MM.1S (cell line): ENCODE data around the gene GRB7.
A peak's percentile ranks its signal among the peaks of the same experiment; 100 is the strongest.

Experiments used
- DNase-seq: peaks from one replicate; pipeline ENCODE4 v3.0.0-alpha.2; 2015
- H2AFZ ChIP-seq: fragments of 300-600 bp; sonication (generic); 2 replicates; pipeline ENCODE4 v1.6.0; 2016; ENCODE audit warnings: antibody characterized with exemption, low read length
- H3F3A ChIP-seq: fragments of 300-600 bp; sonication (generic); 2 replicates; pipeline ENCODE4 v1.6.1; 2016; ENCODE audit warnings: mild to moderate bottlenecking, antibody characterized with exemption, low read length, moderate library complexity, mixed read lengths; ENCODE audit not compliant: insufficient read depth
- H3K27ac ChIP-seq: fragments of 300-600 bp; sonication (generic); 2 replicates; pipeline ENCODE4 v1.5.1; 2016; ENCODE audit warnings: mild to moderate bottlenecking, low read length
- H3K27me3 ChIP-seq: fragments of 300-600 bp; sonication (generic); replicated peaks from 2 replicates; pipeline ENCODE4 v1.6.0; 2016; ENCODE audit warnings: low read length; ENCODE audit not compliant: insufficient read depth
- H3K36me3 ChIP-seq: fragments of 300-600 bp; sonication (generic); replicated peaks from 2 replicates; pipeline ENCODE4 v1.6.1; 2016; ENCODE audit warnings: mild to moderate bottlenecking, low read length, mixed read lengths; ENCODE audit not compliant: insufficient read depth
- H3K4me1 ChIP-seq: fragments of 300-600 bp; sonication (generic); 2 replicates; pipeline ENCODE4 v1.6.1; 2016; ENCODE audit warnings: low read length, mixed read lengths
- H3K4me2 ChIP-seq: fragments of 300-600 bp; sonication (generic); 2 replicates; pipeline ENCODE4 v1.6.0; 2016; ENCODE audit warnings: low read depth, low read length
- H3K4me3 ChIP-seq: fragments of 300-600 bp; sonication (generic); 2 replicates; pipeline ENCODE4 v1.5.1; 2016; ENCODE audit warnings: low read length, mixed read lengths
- H3K79me2 ChIP-seq: fragments of 300-600 bp; sonication (generic); 2 replicates; pipeline ENCODE4 v1.6.1; 2016; ENCODE audit warnings: mixed run types, low read length, mixed read lengths
- H3K9ac ChIP-seq: fragments of 300-600 bp; sonication (generic); 2 replicates; pipeline ENCODE4 v1.6.1; 2016; ENCODE audit warnings: low read length, mixed read lengths
- H3K9me2 ChIP-seq: fragments of 300-600 bp; sonication (generic); replicated peaks from 2 replicates; pipeline ENCODE4 v1.6.1; 2016; ENCODE audit warnings: mild to moderate bottlenecking, low read length, mixed read lengths; ENCODE audit not compliant: insufficient read depth
- H3K9me3 ChIP-seq: fragments of 300-600 bp; sonication (generic); replicated peaks from 2 replicates; pipeline ENCODE4 v1.6.1; 2016; ENCODE audit warnings: mild to moderate bottlenecking, low read length, mixed read lengths; ENCODE audit not compliant: insufficient read depth
- H4K20me1 ChIP-seq: fragments of 300-600 bp; sonication (generic); 2 replicates; pipeline ENCODE4 v1.6.1; 2016; ENCODE audit warnings: mild to moderate bottlenecking, low read length, moderate library complexity, mixed read lengths; ENCODE audit not compliant: insufficient read depth
- EZH2 ChIP-seq: fragments of 300-600 bp; sonication (generic); optimal IDR thresholded peaks from 2 replicates; pipeline ENCODE3; 2017; ENCODE audit warnings: low read depth, mild to moderate bottlenecking, antibody characterized with exemption, low read length, mixed read lengths
- EZH2phosphoT487 ChIP-seq: fragments of 300-600 bp; sonication (generic); IDR thresholded peaks from 2 replicates; pipeline ENCODE4 v1.6.1; 2018; ENCODE audit warnings: antibody characterized with exemption, low read length
- TF ChIP-seq, protein P1 (sequence below): fragments of 300-600 bp; sonication (generic); IDR thresholded peaks from 2 replicates; pipeline ENCODE4 v1.5.1; 2016; ENCODE audit warnings: antibody characterized with exemption, low read length, mixed read lengths

GRB7 gene

GRCh38 chr17:39729280-39729851, 8.4 kb upstream of the GRB7 start:
- Histone ChIP-seq H3K4me2 (peak overlapping the region; percentile 93), H3K9me2 (no peaks in the 10 kb centered on the region), H3F3A (no peaks in the 10 kb centered on the region), H3K4me3 (peak overlapping the region; percentile 82), H3K9ac (peak overlapping the region; percentile 80), H3K4me1 (peaks cover 4% of the 10 kb centered on the region; the same call in 1 of the 2 replicates), H3K27me3 (no peaks in the 10 kb centered on the region), H3K36me3 (no peaks in the 10 kb centered on the region), H2AFZ (no peak overlapping the region), H3K9me3 (no peaks in the 10 kb centered on the region), H3K27ac (no peak overlapping the region), H3K79me2 (peaks cover 22% of the 10 kb centered on the region), H4K20me1 (no peaks in the 10 kb centered on the region)
- DNase-seq, result no peak
- no peak for TF ChIP-seq EZH2
- no peak for TF ChIP-seq EZH2phosphoT487
- TF ChIP-seq, protein P1, sequence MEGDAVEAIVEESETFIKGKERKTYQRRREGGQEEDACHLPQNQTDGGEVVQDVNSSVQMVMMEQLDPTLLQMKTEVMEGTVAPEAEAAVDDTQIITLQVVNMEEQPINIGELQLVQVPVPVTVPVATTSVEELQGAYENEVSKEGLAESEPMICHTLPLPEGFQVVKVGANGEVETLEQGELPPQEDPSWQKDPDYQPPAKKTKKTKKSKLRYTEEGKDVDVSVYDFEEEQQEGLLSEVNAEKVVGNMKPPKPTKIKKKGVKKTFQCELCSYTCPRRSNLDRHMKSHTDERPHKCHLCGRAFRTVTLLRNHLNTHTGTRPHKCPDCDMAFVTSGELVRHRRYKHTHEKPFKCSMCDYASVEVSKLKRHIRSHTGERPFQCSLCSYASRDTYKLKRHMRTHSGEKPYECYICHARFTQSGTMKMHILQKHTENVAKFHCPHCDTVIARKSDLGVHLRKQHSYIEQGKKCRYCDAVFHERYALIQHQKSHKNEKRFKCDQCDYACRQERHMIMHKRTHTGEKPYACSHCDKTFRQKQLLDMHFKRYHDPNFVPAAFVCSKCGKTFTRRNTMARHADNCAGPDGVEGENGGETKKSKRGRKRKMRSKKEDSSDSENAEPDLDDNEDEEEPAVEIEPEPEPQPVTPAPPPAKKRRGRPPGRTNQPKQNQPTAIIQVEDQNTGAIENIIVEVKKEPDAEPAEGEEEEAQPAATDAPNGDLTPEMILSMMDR, result no peak

DNA sequence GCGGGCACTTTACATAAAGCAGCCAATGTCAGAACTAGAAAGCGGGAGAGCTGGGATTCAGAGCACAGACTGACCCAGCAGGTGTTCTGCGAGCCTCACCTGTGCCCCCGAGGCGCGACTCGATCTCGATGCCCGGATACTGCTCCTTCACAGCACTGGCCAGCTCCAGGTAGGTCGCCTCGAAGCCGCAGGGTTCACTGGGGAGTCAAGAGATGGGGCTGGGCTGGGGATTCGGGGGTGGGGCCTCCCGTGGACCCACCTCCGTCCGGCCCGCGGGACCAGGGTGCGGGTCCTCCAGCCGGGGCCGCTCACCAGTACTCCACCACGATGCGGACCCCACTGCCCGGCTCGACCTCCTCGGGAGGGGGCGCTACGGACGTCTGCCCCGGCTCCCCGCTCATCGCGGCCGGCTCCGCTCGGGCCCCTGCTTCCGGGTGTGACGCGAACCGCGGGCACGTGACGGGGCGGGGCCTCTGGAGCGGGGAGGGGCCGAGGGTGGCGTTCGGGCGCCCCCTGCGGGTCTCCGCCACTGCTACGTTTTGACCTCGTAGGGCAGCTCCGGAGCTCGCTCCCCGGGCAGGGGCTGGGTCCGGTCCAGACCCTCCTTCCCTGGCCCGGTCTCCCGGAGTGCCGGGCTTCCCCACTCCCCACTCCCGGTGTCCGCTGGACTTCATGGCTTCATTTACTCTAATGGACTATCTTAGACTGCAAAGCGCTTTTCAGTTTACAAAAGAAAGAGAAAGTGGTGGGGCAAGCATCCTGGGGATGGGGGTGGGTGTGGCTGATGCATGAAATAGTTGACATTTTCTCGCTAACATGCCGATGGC, 7.4 kb upstream of the GRB7 start, which contains the start of gene MIEN1:
Gene MIEN1 (minus strand): TSS at position 438 of the 827 bp plus-strand sequence. CDS start 37 bp downstream, at position 401.
- H3K27ac ChIP-seq, result peak within 1 kb of the TSS; percentile 74
- peak within 1 kb of the TSS; percentile 93 for H3K4me2 ChIP-seq
- peak within 1 kb of the TSS; percentile 89 for H2AFZ ChIP-seq
- no peak for TF ChIP-seq EZH2
- TF ChIP-seq, protein P1, result peak; percentile 80
- H3K79me2 ChIP-seq, result peaks cover 22% of the 10 kb centered on the region
- H3K27me3 ChIP-seq, result no peaks in the 10 kb centered on the region
- no peaks in the 10 kb centered on the region for H3K36me3 ChIP-seq
- peak within 1 kb of the TSS; percentile 80 for H3K9ac ChIP-seq
- no peaks in the 10 kb centered on the region for H3K9me3 ChIP-seq
- no peaks in the 10 kb centered on the region for H3K9me2 ChIP-seq
- H3K4me1 ChIP-seq, result peaks cover 4% of the 10 kb centered on the region; the same call in 1 of the 2 replicates
- peak within 1 kb of the TSS; percentile 82 for H3K4me3 ChIP-seq
- H3F3A ChIP-seq, result no peaks in the 10 kb centered on the region
- DNase-seq, result peak; percentile 88
- no peaks in the 10 kb centered on the region for H4K20me1 ChIP-seq

DNA sequence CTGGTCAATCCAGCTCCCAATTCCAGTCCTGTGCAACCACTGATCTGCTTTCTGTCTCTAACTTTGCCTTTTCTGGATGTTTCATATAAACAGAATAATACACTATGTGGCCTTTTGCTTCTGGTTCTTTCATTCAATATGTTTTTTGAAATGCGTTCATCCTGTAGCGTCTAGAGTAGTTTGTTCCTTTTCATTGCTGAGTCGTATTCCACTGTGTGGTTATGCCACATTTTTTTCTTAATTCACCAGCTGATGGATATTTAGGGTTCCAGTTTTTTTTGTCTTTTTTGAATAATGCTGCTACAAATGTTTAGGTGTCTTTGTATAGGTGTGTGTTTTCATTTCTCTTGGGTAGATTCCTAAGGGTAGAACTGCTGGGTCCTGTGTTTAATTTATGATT, 5.2 kb upstream of the GRB7 start:
- Histone ChIP-seq H3K9me3 (no peaks in the 10 kb centered on the region), H2AFZ (no peak overlapping the region), H3K79me2 (peaks cover 22% of the 10 kb centered on the region), H3K4me1 (peaks cover 4% of the 10 kb centered on the region; the same call in 1 of the 2 replicates), H3K9ac (no peak overlapping the region), H3K27ac (no peak overlapping the region), H3K27me3 (no peaks in the 10 kb centered on the region), H3K36me3 (no peaks in the 10 kb centered on the region), H3K4me3 (no peak overlapping the region), H3K9me2 (no peaks in the 10 kb centered on the region), H3F3A (no peaks in the 10 kb centered on the region), H3K4me2 (no peak overlapping the region), H4K20me1 (no peaks in the 10 kb centered on the region)
- DNase-seq, result no peak
- TF ChIP-seq, protein P1, result no peak
- TF ChIP-seq EZH2 (no peak), EZH2phosphoT487 (no peak)
